Epithelial cell of proximal tubule (primary cell): ENCODE data around the gene HRH1. TPM values are rescaled to one million over a fixed set of nuclear protein-coding genes. Genes with fewer than 3 reads are reported as not detected.

Experiments
- total RNA-seq: library from RNA; depleted of rRNA; stranded (reverse); fragments of >200 nt; gene quantifications from 2 replicates; pipeline ENCODE4 v1.2.3, GENCODE V29; 2015

Gene HRH1
- total RNA-seq, 1 donor from 2014 or later: 3.1 TPM

Other genes starting within 250 kb of the HRH1 start
- gene SLC6A1, start 161.7 kb upstream of the HRH1 start, total RNA-seq: not detected in 2 replicates
- gene ATG7, start 117.9 kb downstream of the HRH1 start, total RNA-seq: 50.2 and 68.5 TPM in 2 replicates